ENCODE measurements around the gene NFIB.
A peak's percentile ranks its signal among the peaks of the same experiment; 100 is the strongest.

GRCh38 chr9:14344941-14345353 is 31.0 kb upstream of the NFIB start:
- TF ChIP-seq CTCF (IDR thresholded peaks at IDR 0.05) (no peak), ZNF317 (CRISPR knock-in tag; IDR thresholded peaks at IDR 0.05; ENCODE audit: borderline replicate concordance, low read depth) (no peak), FOXK1 (CRISPR knock-in tag; IDR thresholded peaks at IDR 0.05) (no peak), MAX (CRISPR knock-in tag; IDR thresholded peaks at IDR 0.05) (no peak), CREM (CRISPR knock-in tag; IDR thresholded peaks at IDR 0.05) (no peak), NFYB (CRISPR knock-in tag; conservative IDR thresholded peaks at IDR 0.05; ENCODE audit: low read depth) (no peak), NR2C2 (CRISPR knock-in tag; IDR thresholded peaks at IDR 0.05) (no peak), USF2 (CRISPR knock-in tag; IDR thresholded peaks at IDR 0.05) (no peak), ETV6 (CRISPR knock-in tag; IDR thresholded peaks at IDR 0.05) (0 out of 2 replicates have a peak, but pooled peaks have one; percentile 25)
- TF ChIP-seq, protein P1, sequence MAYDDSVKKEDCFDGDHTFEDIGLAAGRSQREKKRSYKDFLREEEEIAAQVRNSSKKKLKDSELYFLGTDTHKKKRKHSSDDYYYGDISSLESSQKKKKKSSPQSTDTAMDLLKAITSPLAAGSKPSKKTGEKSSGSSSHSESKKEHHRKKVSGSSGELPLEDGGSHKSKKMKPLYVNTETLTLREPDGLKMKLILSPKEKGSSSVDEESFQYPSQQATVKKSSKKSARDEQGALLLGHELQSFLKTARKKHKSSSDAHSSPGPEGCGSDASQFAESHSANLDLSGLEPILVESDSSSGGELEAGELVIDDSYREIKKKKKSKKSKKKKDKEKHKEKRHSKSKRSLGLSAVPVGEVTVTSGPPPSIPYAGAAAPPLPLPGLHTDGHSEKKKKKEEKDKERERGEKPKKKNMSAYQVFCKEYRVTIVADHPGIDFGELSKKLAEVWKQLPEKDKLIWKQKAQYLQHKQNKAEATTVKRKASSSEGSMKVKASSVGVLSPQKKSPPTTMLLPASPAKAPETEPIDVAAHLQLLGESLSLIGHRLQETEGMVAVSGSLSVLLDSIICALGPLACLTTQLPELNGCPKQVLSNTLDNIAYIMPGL (CRISPR knock-in tag; IDR thresholded peaks at IDR 0.05) = no peak
